GM12878 (cell line): ENCODE measurements around the gene RERE. TPM values are rescaled to one million over a fixed set of nuclear protein-coding genes. Genes with fewer than 3 reads are reported as not detected.

Experiments used
- BCL11A ChIP-seq: IDR thresholded peaks from 2 replicates; pipeline ENCODE4 v1.6.1; 2011; ENCODE audit warnings: low read depth, low read length
- BCL3 ChIP-seq: IDR thresholded peaks from 2 replicates; pipeline ENCODE4 v1.6.1; 2011; ENCODE audit warnings: borderline replicate concordance, low read depth, mild to moderate bottlenecking, moderate library complexity, low read length; ENCODE audit not compliant: insufficient read depth, poor library complexity, severe bottlenecking
- CHD2 ChIP-seq: IDR thresholded peaks from 2 replicates; pipeline ENCODE4 v1.6.1; 2011; ENCODE audit warnings: low read depth, low read length, improper control_type of control experiment, borderline replicate concordance
- CREB1 ChIP-seq: IDR thresholded peaks from 2 replicates; pipeline ENCODE4 v1.6.1; 2012; ENCODE audit warnings: low read depth, mild to moderate bottlenecking, inconsistent platforms
- E2F8 ChIP-seq: fragments of 450-650 bp; IDR thresholded peaks from 2 replicates; pipeline ENCODE4 v1.6.1; 2018; ENCODE audit warnings: mild to moderate bottlenecking, low read depth, moderate library complexity; ENCODE audit not compliant: partially characterized antibody
- FOXK2 ChIP-seq: fragments of 450-650 bp; IDR thresholded peaks from 2 replicates; pipeline ENCODE4 v1.6.1; 2017; ENCODE audit warnings: mild to moderate bottlenecking, moderate library complexity
- HDGF ChIP-seq: fragments of 450-650 bp; IDR thresholded peaks from 2 replicates; pipeline ENCODE4 v1.6.1; 2016; ENCODE audit warnings: antibody characterized with exemption
- JUNB ChIP-seq: IDR thresholded peaks from 2 replicates; pipeline ENCODE4 v1.6.1; 2016; ENCODE audit warnings: antibody characterized with exemption, mild to moderate bottlenecking
- LARP7 ChIP-seq: fragments of 450-650 bp; IDR thresholded peaks from 2 replicates; pipeline ENCODE4 v1.6.1; 2017; ENCODE audit warnings: mild to moderate bottlenecking
- MEF2A ChIP-seq: IDR thresholded peaks from 2 replicates; pipeline ENCODE4 v1.6.1; 2011; ENCODE audit warnings: low read depth, mild to moderate bottlenecking, low read length, moderate library complexity; ENCODE audit not compliant: insufficient read depth
- MLLT1 ChIP-seq: fragments of 450-650 bp; IDR thresholded peaks from 2 replicates; pipeline ENCODE4 v1.6.1; 2016; ENCODE audit warnings: mild to moderate bottlenecking
- MTA2 ChIP-seq: fragments of 450-650 bp; IDR thresholded peaks from 2 replicates; pipeline ENCODE4 v1.6.1; 2016; ENCODE audit warnings: low read depth, mild to moderate bottlenecking, moderate library complexity
- NFYA ChIP-seq: IDR thresholded peaks from 2 replicates; pipeline ENCODE4 v1.6.1; 2011; ENCODE audit warnings: low read depth, mild to moderate bottlenecking, low read length, improper control_type of control experiment, borderline replicate concordance
- NR2F1 ChIP-seq: fragments of 450-650 bp; conservative IDR thresholded peaks from 2 replicates; pipeline ENCODE4 v1.6.1; 2017; ENCODE audit warnings: mild to moderate bottlenecking
- PBX3 ChIP-seq: IDR thresholded peaks from 2 replicates; pipeline ENCODE4 v1.6.1; 2011; ENCODE audit warnings: mild to moderate bottlenecking, low read depth, low read length, moderate library complexity; ENCODE audit not compliant: insufficient replicate concordance
- SIX5 ChIP-seq: IDR thresholded peaks from 2 replicates; pipeline ENCODE4 v1.6.1; 2011; ENCODE audit warnings: mild to moderate bottlenecking, low read depth, low read length, moderate library complexity; ENCODE audit not compliant: severe bottlenecking
- SKIL ChIP-seq: fragments of 450-650 bp; IDR thresholded peaks from 2 replicates; pipeline ENCODE4 v1.6.1; 2017; ENCODE audit warnings: mild to moderate bottlenecking, low read depth, inconsistent platforms; ENCODE audit not compliant: poor library complexity, severe bottlenecking
- TCF3 ChIP-seq: IDR thresholded peaks from 2 replicates; pipeline ENCODE4 v1.6.1; 2012; ENCODE audit warnings: low read depth, mild to moderate bottlenecking, low read length, borderline replicate concordance; ENCODE audit not compliant: insufficient read depth
- TCF7 ChIP-seq: IDR thresholded peaks from 2 replicates; pipeline ENCODE4 v1.6.1; 2014; ENCODE audit warnings: antibody characterized with exemption, borderline replicate concordance
- ZBED1 ChIP-seq: IDR thresholded peaks from 2 replicates; pipeline ENCODE4 v1.6.1; 2016; ENCODE audit warnings: borderline replicate concordance
- ZNF207 ChIP-seq: fragments of 450-650 bp; IDR thresholded peaks from 2 replicates; pipeline ENCODE4 v1.6.1; 2014; ENCODE audit warnings: antibody characterized with exemption, mild to moderate bottlenecking, borderline replicate concordance
- polyA plus RNA-seq, 11 experiments: library from polyadenylated mRNA; depleted of rRNA in 4 of 11; unstranded in 6 of 11; stranded (reverse) in 5 of 11; fragments of >200 nt; fragmentation: Nextera tagmentation in 4 of 11; fragmentation: Illumina TruSeq in 1 of 11; extraction: Ambion mirVana in 4 of 11; extraction: Trizol in 1 of 11; gene quantifications; 1 replicate in 1 of 11; 2 replicates in 10 of 11; pipeline versions ENCODE4 v1.2.1 to v1.2.3, GENCODE V29; 2011 to 2016; ENCODE audit warnings: inconsistent platforms in 2 of 11, missing spikeins in 2 of 11, low read depth in 1 of 11
- total RNA-seq, 4 experiments: library from RNA; depleted of rRNA in 3 of 4; stranded (reverse); fragments of >200 nt in 3 of 4; fragmentation: Illumina TruSeq in 1 of 4; extraction: Trizol in 1 of 4; gene quantifications; 2 replicates each; pipeline versions ENCODE4 v1.2.1 to v1.2.3, GENCODE V29; 2013 to 2021

The RERE gene
- total and polyA plus RNA-seq, 10 of the 15 experiments (the other 5 are each of a cell fraction or from before 2014, with no cell fraction given): 5.2 to 60.5 (median 20.2) TPM

- TF ChIP-seq PBX3: peak; percentile 83
- no peak for TF ChIP-seq SKIL
- TF ChIP-seq TCF3: peak; percentile 70
- TF ChIP-seq MTA2: no peak
- TF ChIP-seq BCL11A: no peak
- TF ChIP-seq MLLT1: no peak
- TF ChIP-seq TCF7: no peak
- TF ChIP-seq SIX5: no peak
- no peak for TF ChIP-seq E2F8
- TF ChIP-seq MEF2A: 0 out of 2 replicates have a peak, but pooled peaks have one; percentile 9
- TF ChIP-seq NFYA: no peak
- peak; percentile 43 for TF ChIP-seq BCL3
- peak; percentile 93 for TF ChIP-seq LARP7
- TF ChIP-seq NR2F1: peak; percentile 71
- TF ChIP-seq ZBED1: no peak
- no peak for TF ChIP-seq JUNB
- TF ChIP-seq FOXK2: no peak
- no peak for TF ChIP-seq CHD2
- no peak for TF ChIP-seq CREB1
- no peak for TF ChIP-seq ZNF207
- TF ChIP-seq HDGF: 0 out of 2 replicates have a peak, but pooled peaks have one; percentile 67
Observed at GRCh38 chr1:8702850-8703810, 114.3 kb downstream of the RERE start (continued).
